ENCODE measurements around the gene TAS2R7. TPM values are rescaled to one million over a fixed set of nuclear protein-coding genes. Genes with fewer than 3 reads are reported as not detected.

The TAS2R7 gene
- total and polyA plus RNA-seq, 2 donors (not counting 3 experiments of a cell fraction or from before 2014, with no cell fraction given): not detected

DNA sequence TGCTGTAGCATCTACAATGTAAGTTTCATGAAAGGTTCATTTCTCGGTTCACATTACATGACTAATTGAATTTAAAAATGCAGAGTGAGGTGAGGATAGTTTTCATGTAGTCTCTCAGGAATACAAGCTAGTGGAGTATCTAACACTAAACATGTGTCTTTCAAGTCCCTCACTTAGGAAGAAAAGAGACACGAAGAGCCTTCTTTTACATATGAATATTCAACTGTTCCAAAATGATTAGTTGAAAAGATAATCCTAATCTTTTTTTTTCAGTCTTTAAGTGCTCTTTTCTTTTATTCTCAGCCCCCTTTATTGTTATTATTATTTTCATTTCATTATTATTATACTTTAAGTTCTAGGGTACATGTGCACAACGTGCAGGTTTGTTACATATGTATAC lies 36.0 kb upstream of the TAS2R7 start:
- H3K4me2 ChIP-seq (ENCODE audit: insufficient read depth, low read length): no peak overlapping the region
- no peaks in the 10 kb centered on the region for H3K79me2 ChIP-seq (ENCODE audit: control insufficient read depth, insufficient read depth, low read length)
- FAIRE-seq (no peak), DNase-seq (ENCODE audit: low read depth, low spot score) (no peak)
- no peak overlapping the region for H2AFZ ChIP-seq (ENCODE audit: low read depth, low read length)
- no peak overlapping the region for H3K27ac ChIP-seq (ENCODE audit: insufficient read depth, low read depth, low read length)
- CTCF ChIA-PET: no interaction called here
- TF ChIP-seq JUN (IDR thresholded peaks at IDR 0.05; ENCODE audit: borderline replicate concordance, insufficient read depth, insufficient read length, low read depth) (no peak), FOS (IDR thresholded peaks at IDR 0.05; ENCODE audit: borderline replicate concordance, insufficient read depth, low read length) (no peak), POLR2A (IDR thresholded peaks at IDR 0.05; ENCODE audit: low read depth, low read length) (no peak), POLR2AphosphoS5 (IDR thresholded peaks at IDR 0.05; ENCODE audit: insufficient read depth, low read depth, low read length) (no peak), MYC (IDR thresholded peaks at IDR 0.05; ENCODE audit: low read depth, low read length) (no peak), GATA2 (IDR thresholded peaks at IDR 0.05; ENCODE audit: insufficient read depth, insufficient read length, low read depth, low read length) (no peak), EZH2 (IDR thresholded peaks at IDR 0.05; ENCODE audit: borderline replicate concordance, low read depth, low read length, severe bottlenecking) (no peak)
- TF ChIP-seq, protein P1, sequence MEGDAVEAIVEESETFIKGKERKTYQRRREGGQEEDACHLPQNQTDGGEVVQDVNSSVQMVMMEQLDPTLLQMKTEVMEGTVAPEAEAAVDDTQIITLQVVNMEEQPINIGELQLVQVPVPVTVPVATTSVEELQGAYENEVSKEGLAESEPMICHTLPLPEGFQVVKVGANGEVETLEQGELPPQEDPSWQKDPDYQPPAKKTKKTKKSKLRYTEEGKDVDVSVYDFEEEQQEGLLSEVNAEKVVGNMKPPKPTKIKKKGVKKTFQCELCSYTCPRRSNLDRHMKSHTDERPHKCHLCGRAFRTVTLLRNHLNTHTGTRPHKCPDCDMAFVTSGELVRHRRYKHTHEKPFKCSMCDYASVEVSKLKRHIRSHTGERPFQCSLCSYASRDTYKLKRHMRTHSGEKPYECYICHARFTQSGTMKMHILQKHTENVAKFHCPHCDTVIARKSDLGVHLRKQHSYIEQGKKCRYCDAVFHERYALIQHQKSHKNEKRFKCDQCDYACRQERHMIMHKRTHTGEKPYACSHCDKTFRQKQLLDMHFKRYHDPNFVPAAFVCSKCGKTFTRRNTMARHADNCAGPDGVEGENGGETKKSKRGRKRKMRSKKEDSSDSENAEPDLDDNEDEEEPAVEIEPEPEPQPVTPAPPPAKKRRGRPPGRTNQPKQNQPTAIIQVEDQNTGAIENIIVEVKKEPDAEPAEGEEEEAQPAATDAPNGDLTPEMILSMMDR (IDR thresholded peaks at IDR 0.05; ENCODE audit: extremely low read depth in 1 of 2, insufficient read depth in 1 of 2, low read depth in 1 of 2, low read length in 2 of 2): no peak
- TF ChIP-seq, protein P2, sequence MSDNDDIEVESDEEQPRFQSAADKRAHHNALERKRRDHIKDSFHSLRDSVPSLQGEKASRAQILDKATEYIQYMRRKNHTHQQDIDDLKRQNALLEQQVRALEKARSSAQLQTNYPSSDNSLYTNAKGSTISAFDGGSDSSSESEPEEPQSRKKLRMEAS (IDR thresholded peaks at IDR 0.05; ENCODE audit: insufficient read depth, insufficient read length): no peak
- no peaks in the 10 kb centered on the region for H3K4me1 ChIP-seq (ENCODE audit: control insufficient read depth, extremely low read depth, insufficient read depth, low read length)
- no peak overlapping the region for H3K9ac ChIP-seq (replicated peaks; ENCODE audit: extremely low read depth, insufficient read depth, low read length)
- no peaks in the 10 kb centered on the region for H3K9me1 ChIP-seq (replicated peaks; ENCODE audit: control insufficient read depth, extremely low read depth, insufficient read depth, low read length)
- no peaks in the 10 kb centered on the region for H3K9me3 ChIP-seq (replicated peaks; ENCODE audit: control insufficient read depth, insufficient read depth, low read length)
- H3K27me3 ChIP-seq (ENCODE audit: control insufficient read depth in 2 of 2, insufficient read depth in 2 of 2, low read length in 2 of 2): no peaks in the 10 kb centered on the region
- H3K36me3 ChIP-seq (ENCODE audit: control insufficient read depth in 2 of 2, extremely low read depth in 1 of 2, insufficient read depth in 2 of 2, low read length in 2 of 2): no peaks in the 10 kb centered on the region
- no peak overlapping the region for H3K4me3 ChIP-seq (replicated peaks in 1 of 3; ENCODE audit: insufficient read depth in 1 of 3, low read depth in 1 of 3, low read length in 3 of 3)
- POLR2A ChIA-PET: no interaction called here
- no TSS peak for BruUV-seq (replicated peaks)
- dilution Hi-C loops (cut with MboI; ENCODE audit: extremely low pct_ligation_motif_present, low sequenced_read_pairs) (no loop called here), intact Hi-C loops (cut with micrococcal nuclease) (no loop called here)
- H4K20me1 ChIP-seq (replicated peaks; ENCODE audit: control insufficient read depth, extremely low read depth, insufficient read depth, low read length): no peaks in the 10 kb centered on the region
